ENCODE results near the gene SLC11A2. TPM values are rescaled to one million over a fixed set of nuclear protein-coding genes. Genes with fewer than 3 reads are reported as not detected.
"Not testable (repeated sequence)": the region's sequence is repeated elsewhere in the genome, so short reads cannot be mapped to it uniquely, and the experiment has no call there.

Gene SLC11A2
- total RNA-seq, 1 donor from 2014 or later: 25.1 TPM

DNA sequence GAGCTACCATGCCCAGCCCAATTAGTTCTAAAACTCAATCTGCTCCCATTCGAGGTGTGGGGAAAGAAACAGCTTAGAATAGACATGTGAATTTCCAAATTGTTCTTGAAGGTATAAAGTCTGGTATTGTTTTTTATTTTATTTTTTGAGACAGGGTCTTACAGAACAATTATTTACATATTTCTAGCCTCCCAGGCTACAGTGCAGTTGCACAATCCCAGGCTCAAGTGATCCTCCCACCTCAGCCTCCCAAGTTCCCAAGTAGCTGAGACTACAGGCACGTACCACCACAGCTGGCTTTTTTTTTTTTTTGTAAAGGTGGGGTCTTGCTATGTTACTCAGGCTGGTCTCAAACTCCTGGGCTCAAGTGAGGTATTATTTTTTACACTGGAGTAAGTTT lies 6.3 kb downstream of the SLC11A2 start:
- TF ChIP-seq, protein P1, sequence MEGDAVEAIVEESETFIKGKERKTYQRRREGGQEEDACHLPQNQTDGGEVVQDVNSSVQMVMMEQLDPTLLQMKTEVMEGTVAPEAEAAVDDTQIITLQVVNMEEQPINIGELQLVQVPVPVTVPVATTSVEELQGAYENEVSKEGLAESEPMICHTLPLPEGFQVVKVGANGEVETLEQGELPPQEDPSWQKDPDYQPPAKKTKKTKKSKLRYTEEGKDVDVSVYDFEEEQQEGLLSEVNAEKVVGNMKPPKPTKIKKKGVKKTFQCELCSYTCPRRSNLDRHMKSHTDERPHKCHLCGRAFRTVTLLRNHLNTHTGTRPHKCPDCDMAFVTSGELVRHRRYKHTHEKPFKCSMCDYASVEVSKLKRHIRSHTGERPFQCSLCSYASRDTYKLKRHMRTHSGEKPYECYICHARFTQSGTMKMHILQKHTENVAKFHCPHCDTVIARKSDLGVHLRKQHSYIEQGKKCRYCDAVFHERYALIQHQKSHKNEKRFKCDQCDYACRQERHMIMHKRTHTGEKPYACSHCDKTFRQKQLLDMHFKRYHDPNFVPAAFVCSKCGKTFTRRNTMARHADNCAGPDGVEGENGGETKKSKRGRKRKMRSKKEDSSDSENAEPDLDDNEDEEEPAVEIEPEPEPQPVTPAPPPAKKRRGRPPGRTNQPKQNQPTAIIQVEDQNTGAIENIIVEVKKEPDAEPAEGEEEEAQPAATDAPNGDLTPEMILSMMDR (IDR thresholded peaks at IDR 0.05; ENCODE audit: borderline replicate concordance): no peak
- Histone ChIP-seq H3K9me3 (replicated peaks) (no peaks in the 10 kb centered on the region), H3K36me3 (no peaks in the 10 kb centered on the region), H3K27ac (replicated peaks) (no peak overlapping the region), H3K4me1 (peaks cover 29% of the 10 kb centered on the region), H3K27me3 (ENCODE audit: low read depth) (no peaks in the 10 kb centered on the region), H3K4me3 (no peak overlapping the region)
- no peak for DNase-seq
- intact Hi-C loops (cut with micrococcal nuclease): no loop called here

DNA sequence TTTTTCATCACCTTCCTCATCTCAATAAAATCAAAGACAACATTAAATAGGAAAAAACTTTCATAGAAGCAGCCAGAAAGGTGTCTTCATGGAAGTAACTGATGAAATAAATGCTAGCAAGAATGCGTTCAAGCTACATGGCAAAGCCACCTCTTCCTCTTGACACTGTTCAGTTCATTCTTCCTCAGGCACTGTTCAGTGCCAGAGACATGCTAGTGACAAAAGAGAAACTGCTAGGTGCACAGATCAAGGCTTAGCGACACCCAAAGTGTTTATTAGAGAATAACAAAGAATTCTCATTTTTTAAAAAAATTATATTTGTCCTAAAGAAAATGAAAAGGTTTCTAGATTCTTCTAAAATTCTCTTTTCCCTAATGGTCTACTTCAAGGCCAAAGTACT lies 7.2 kb downstream of the SLC11A2 start:
- intact Hi-C loops (cut with micrococcal nuclease): no loop called here
- no peak for DNase-seq
- Histone ChIP-seq H3K36me3 (no peaks in the 10 kb centered on the region), H3K4me1 (peaks cover 19% of the 10 kb centered on the region), H3K4me3 (no peak overlapping the region), H3K9me3 (replicated peaks) (no peaks in the 10 kb centered on the region), H3K27me3 (ENCODE audit: low read depth) (no peaks in the 10 kb centered on the region), H3K27ac (replicated peaks) (no peak overlapping the region)
- TF ChIP-seq, protein P1 (IDR thresholded peaks at IDR 0.05; ENCODE audit: borderline replicate concordance): no peak

DNA sequence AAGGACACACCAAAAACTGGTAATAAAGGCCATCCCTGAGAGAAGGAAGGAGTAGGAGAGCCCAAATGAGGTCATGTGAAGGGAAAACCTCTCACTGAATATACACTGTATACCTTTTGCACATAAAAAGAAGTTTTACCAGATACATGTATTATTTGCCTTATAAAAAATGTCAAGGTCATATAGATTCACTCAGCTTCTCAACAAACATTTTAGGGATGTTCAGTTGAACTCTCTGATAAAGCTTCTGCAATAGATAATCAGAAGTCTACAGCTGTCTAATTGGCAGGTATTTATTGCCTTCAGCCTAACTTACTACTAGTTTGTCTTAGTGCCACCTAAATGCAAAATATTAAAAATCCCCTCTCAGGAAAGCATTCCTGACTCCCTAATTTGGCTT lies 8.7 kb downstream of the SLC11A2 start:
- intact Hi-C loops (cut with micrococcal nuclease): no loop called here
- H3K9me3 ChIP-seq (replicated peaks): no peaks in the 10 kb centered on the region
- TF ChIP-seq, protein P1 (IDR thresholded peaks at IDR 0.05; ENCODE audit: borderline replicate concordance): no peak
- DNase-seq: no peak
- H3K36me3 ChIP-seq: no peaks in the 10 kb centered on the region
- H3K27me3 ChIP-seq (ENCODE audit: low read depth): no peaks in the 10 kb centered on the region
- no peak overlapping the region for H3K27ac ChIP-seq (replicated peaks)
- no peak overlapping the region for H3K4me3 ChIP-seq
- H3K4me1 ChIP-seq: peaks cover 28% of the 10 kb centered on the region

DNA sequence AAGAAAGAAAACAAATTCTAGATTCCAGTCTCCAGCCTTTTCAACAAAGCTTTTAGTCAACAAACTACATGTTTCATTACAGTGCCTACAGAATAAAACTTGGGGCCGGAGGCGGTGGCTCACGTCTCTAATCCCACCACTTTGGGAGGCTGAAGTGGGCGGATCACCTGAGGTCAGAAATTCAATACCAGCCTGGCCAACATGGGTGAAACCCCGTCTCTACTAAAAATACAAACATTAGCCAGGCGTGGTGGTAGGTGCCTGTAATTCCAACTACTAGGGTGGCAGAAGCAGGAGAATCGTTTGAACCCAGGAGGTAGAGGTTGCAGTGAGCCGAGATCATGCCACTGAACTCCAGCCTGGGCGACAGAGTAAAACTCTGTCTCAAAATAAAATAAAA lies 11.7 kb downstream of the SLC11A2 start:
- H3K36me3 ChIP-seq; H3K4me3 ChIP-seq; intact Hi-C loops (cut with micrococcal nuclease); H3K27me3 ChIP-seq (ENCODE audit: low read depth); DNase-seq; H3K9me3 ChIP-seq (replicated peaks); H3K27ac ChIP-seq (replicated peaks): not testable (repeated sequence)
- peaks cover 28% of the 10 kb centered on the region for H3K4me1 ChIP-seq

DNA sequence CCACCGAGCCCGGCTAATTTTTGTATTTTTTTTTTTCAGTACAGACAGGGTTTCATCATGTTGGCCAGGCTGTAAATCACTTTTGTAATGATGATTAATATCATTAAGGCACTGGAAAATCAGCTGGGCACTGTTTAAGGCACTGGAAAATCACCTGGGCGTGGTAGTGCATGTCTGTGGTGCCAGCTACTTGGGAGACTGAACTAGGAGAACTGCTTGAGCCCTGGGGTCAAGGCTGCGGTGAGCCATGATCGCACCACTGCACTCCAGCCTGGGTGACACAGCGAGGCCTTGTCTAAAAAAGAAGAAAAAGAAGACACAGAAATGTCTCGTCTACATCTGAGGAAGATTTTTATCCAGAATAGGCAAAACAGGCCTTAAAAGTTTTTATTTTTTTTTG lies 12.7 kb downstream of the SLC11A2 start:
- TF ChIP-seq, protein P1 (IDR thresholded peaks at IDR 0.05; ENCODE audit: borderline replicate concordance): no peak
- Histone ChIP-seq H3K36me3 (peaks cover under 1% of the 10 kb centered on the region), H3K4me3 (no peak overlapping the region), H3K27me3 (ENCODE audit: low read depth) (no peaks in the 10 kb centered on the region), H3K9me3 (replicated peaks) (no peaks in the 10 kb centered on the region), H3K27ac (replicated peaks) (no peak overlapping the region), H3K4me1 (peaks cover 31% of the 10 kb centered on the region)
- no peak for DNase-seq
- intact Hi-C loops (cut with micrococcal nuclease): no loop called here

DNA sequence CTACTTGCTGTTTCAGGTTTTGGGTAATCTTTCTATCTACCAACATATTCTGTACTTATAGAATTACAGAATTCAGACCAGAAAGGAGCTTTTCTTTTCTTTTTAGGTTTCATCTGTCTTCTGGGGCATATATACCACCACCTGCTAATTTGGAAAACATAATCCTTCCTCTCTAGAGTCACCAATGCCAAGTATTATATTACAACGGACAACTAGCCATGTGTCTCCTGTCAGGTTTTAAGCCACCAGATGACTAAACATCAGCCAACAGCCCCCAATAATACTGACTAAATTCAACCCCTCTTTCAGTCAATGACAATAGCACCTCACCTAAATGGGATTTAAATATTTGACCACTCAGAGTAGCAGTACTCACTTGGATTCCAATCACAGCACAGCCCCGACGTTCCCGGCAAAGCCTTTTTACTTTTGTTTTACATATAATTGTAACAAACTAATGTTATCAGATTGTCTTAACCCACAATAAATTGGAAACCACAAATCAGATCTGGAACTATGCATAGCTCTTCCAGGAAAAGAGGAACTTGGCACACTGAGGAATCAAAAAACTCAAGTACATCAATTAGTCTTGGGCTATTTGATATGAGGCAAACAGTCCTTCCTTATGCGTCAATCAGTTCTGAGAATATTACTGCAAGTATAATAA lies 13.5 kb downstream of the SLC11A2 start:
- H3K4me1 ChIP-seq: peaks cover 31% of the 10 kb centered on the region
- intact Hi-C loops (cut with micrococcal nuclease): no loop called here
- DNase-seq: no peak
- no peaks in the 10 kb centered on the region for H3K9me3 ChIP-seq (replicated peaks)
- peaks cover 7% of the 10 kb centered on the region for H3K36me3 ChIP-seq
- TF ChIP-seq, protein P1 (IDR thresholded peaks at IDR 0.05; ENCODE audit: borderline replicate concordance): no peak
- no peak overlapping the region for H3K4me3 ChIP-seq
- no peak overlapping the region for H3K27ac ChIP-seq (replicated peaks)
- H3K27me3 ChIP-seq (ENCODE audit: low read depth): no peaks in the 10 kb centered on the region
